HepG2 (cell line): ENCODE measurements around the gene MYO5A. TPM values are rescaled to one million over a fixed set of nuclear protein-coding genes. Genes with fewer than 3 reads are reported as not detected.

Experiments
- ATAC-seq: fragments of 200-7000 bp; cut with Tn5 transposase; 3 replicates; pipeline ENCODE4 v1.9.1; 2020; ENCODE audit warnings: mild to moderate bottlenecking, moderate library complexity
- BruUV-seq: library from RNA; stranded (reverse); fragments of 400-500 nt; replicated peaks from 2 replicates; lab custom pipeline; 2021; lab: Mats Ljungman, UMichigan
- CTCF ChIA-PET: fragments of 300-600 bp; formaldehyde crosslinking; extraction: SDS; loops from one replicate; lab custom pipeline; 2021; ENCODE audit warnings: low total read pairs, inconsistent platforms, low intra/inter-chr PET ratio; lab: Yijun Ruan, JAX
- POLR2A ChIA-PET: fragments of 350-600 bp; sonication (Branson Sonifier 250); formaldehyde crosslinking; loops from one replicate; lab custom pipeline; 2020; ENCODE audit warnings: antibody characterized with exemption, inconsistent platforms; lab: Yijun Ruan, JAX
- DNase-seq: peaks from one replicate; pipeline ENCODE4 v3.0.0-alpha.2; 2015; ENCODE audit warnings: low spot score
- FAIRE-seq: peaks from 3 replicates; lab custom pipeline; 2011; peaks lifted over from hg19 to GRCh38; lab: Jason Lieb, UNC
- H2AFZ ChIP-seq: one replicate; pipeline ENCODE4 v1.6.1; 2011; ENCODE audit warnings: low read length, inconsistent platforms
- H3K27ac ChIP-seq: fragments of 300-600 bp; 3 replicates; pipeline ENCODE4 v1.8.0; 2011; ENCODE audit warnings: mixed run types, mild to moderate bottlenecking, mixed read lengths, low read length, inconsistent platforms; ENCODE audit not compliant: insufficient read depth; ENCODE audit errors: extremely low read length
- H3K27me3 ChIP-seq, 2 experiments: fragments of 200-600 bp in 1 of 2; 2 replicates in 1 of 2; 3 replicates in 1 of 2; pipeline versions ENCODE4 v1.6.0 to v1.8.0; 2011; ENCODE audit warnings: low read length in 2 of 2, mild to moderate bottlenecking in 2 of 2, moderate library complexity in 2 of 2, inconsistent platforms in 1 of 2; ENCODE audit not compliant: insufficient read depth in 2 of 2, control insufficient read depth in 1 of 2
- H3K36me3 ChIP-seq, 2 experiments: fragments of 200-600 bp in 1 of 2; replicated peaks in 1 of 2; 2 replicates in 1 of 2; 3 replicates in 1 of 2; pipeline versions ENCODE4 v1.5.1 to v1.8.0; 2011; ENCODE audit warnings: low read length in 2 of 2, inconsistent platforms in 1 of 2; ENCODE audit not compliant: insufficient read depth in 2 of 2, control insufficient read depth in 1 of 2
- H3K4me1 ChIP-seq: 2 replicates; pipeline ENCODE4 v1.5.1; 2012; ENCODE audit warnings: low read length, inconsistent platforms; ENCODE audit not compliant: insufficient read depth
- H3K4me2 ChIP-seq: 2 replicates; pipeline ENCODE4 v1.6.0; 2011; ENCODE audit warnings: low read depth, low read length, inconsistent platforms
- H3K4me3 ChIP-seq, 3 experiments: fragments of 200-600 bp in 1 of 3; sonication (generic), shearing (Covaris generic) in 1 of 3; replicated peaks in 1 of 3; 2 replicates each; pipeline ENCODE4 v1.5.1; 2011 to 2016; ENCODE audit warnings: low read length in 3 of 3, inconsistent platforms in 2 of 3, low read depth in 2 of 3, mild to moderate bottlenecking in 2 of 3, control low read depth in 1 of 3, mixed read lengths in 1 of 3; ENCODE audit not compliant: insufficient read depth in 1 of 3
- H3K79me2 ChIP-seq: one replicate; pipeline ENCODE4 v1.6.1; 2011; ENCODE audit warnings: low read length, inconsistent platforms; ENCODE audit not compliant: insufficient read depth
- H3K9ac ChIP-seq: 2 replicates; pipeline ENCODE4 v1.6.0; 2011; ENCODE audit warnings: mild to moderate bottlenecking, low read depth, low read length, inconsistent platforms; ENCODE audit not compliant: insufficient read depth
- H3K9me3 ChIP-seq: 2 replicates; pipeline ENCODE4 v1.5.1; 2012; ENCODE audit warnings: mild to moderate bottlenecking, low read length
- H4K20me1 ChIP-seq: 2 replicates; pipeline ENCODE4 v1.6.0; 2011; ENCODE audit warnings: inconsistent platforms, mild to moderate bottlenecking, low read length, moderate library complexity; ENCODE audit not compliant: insufficient read depth
- CSRNP2 ChIP-seq: sonication (generic); formaldehyde crosslinking; conservative IDR thresholded peaks from 2 replicates; pipeline ENCODE4 v1.8.0; 2022; ENCODE audit warnings: low read depth, missing genetic modification reagents
- EHMT2 ChIP-seq: fragments of 200-600 bp; sonication (generic); IDR thresholded peaks from 2 replicates; pipeline ENCODE4 v1.7.0; 2017; ENCODE audit warnings: antibody characterized with exemption, low read depth, low read length, borderline replicate concordance
- FOXO1 ChIP-seq: sonication (generic); formaldehyde crosslinking; IDR thresholded peaks from 2 replicates; pipeline ENCODE4 v1.4.0; 2020; ENCODE audit warnings: missing genetic modification reagents
- MED1 ChIP-seq: sonication (generic); formaldehyde crosslinking; IDR thresholded peaks from 2 replicates; pipeline ENCODE4 v1.4.0; 2020; ENCODE audit warnings: missing genetic modification reagents
- MTF2 ChIP-seq: sonication (generic); formaldehyde crosslinking; IDR thresholded peaks from 2 replicates; pipeline ENCODE4 v1.5.0; 2020; ENCODE audit warnings: missing genetic modification reagents, borderline replicate concordance
- NFE2 ChIP-seq: sonication (generic); formaldehyde crosslinking; IDR thresholded peaks from 2 replicates; pipeline ENCODE4 v1.4.0; 2020; ENCODE audit warnings: missing genetic modification reagents
- NFRKB ChIP-seq: fragments of 450-650 bp; IDR thresholded peaks from 2 replicates; pipeline ENCODE4 v1.6.1; 2017
- RAD21 ChIP-seq: fragments of 450-650 bp; formaldehyde crosslinking; IDR thresholded peaks from 2 replicates; pipeline ENCODE4 v1.5.0; 2020; ENCODE audit warnings: mild to moderate bottlenecking
- ZBTB49 ChIP-seq: sonication (generic); formaldehyde crosslinking; IDR thresholded peaks from 2 replicates; pipeline ENCODE4 v1.4.0; 2020; ENCODE audit warnings: missing genetic modification reagents, borderline replicate concordance
- WGBS: methylation state at CpG from one replicate; pipeline ENCODE4 v1.1.6; 2017; ENCODE audit warnings: low lambda C conversion rate; 5-methylcytosine and 5-hydroxymethylcytosine counted together
- in situ Hi-C: cut with HindIII; loops from 2 replicates; pipeline ENCODE4 v1.10.0; 2017; ENCODE audit warnings: low pct_unique_long_range_greater_than_20kb; ENCODE audit not compliant: extremely low pct_ligation_motif_present
- intact Hi-C: fragments of 100-400 bp; cut with micrococcal nuclease; formaldehyde crosslinking; loops from one replicate; pipeline ENCODE4 v1.10.0; 2022; ENCODE audit not compliant: unreplicated experiment
- polyA plus RNA-seq, 8 experiments: library from polyadenylated mRNA; depleted of rRNA in 3 of 8; stranded (reverse) in 7 of 8; unstranded in 1 of 8; fragments of >200 nt; fragmentation: Illumina TruSeq in 4 of 8; extraction: Trizol in 4 of 8; gene quantifications; 2 replicates each; pipeline versions ENCODE4 v1.2.1 to v1.2.3, GENCODE V29; 2011 to 2016; ENCODE audit warnings: low read depth in 4 of 8, missing spikeins in 1 of 8, mixed read lengths in 1 of 8; ENCODE audit not compliant: insufficient read depth in 1 of 8
- total RNA-seq, 5 experiments: library from RNA; depleted of rRNA; stranded (reverse); fragments of >200 nt; fragmentation: Illumina TruSeq; extraction: Trizol; gene quantifications; 2 replicates each; pipeline ENCODE4 v1.2.3, GENCODE V29; 2016; ENCODE audit warnings: low read depth in 1 of 5

MYO5A gene
- total and polyA plus RNA-seq, 2 of the 13 experiments (the other 11 are each of a cell fraction or from before 2014, with no cell fraction given): 2.8 to 4.8 TPM

- TF ChIP-seq CSRNP2 (CRISPR knock-in tag) (no peak), NFE2 (CRISPR knock-in tag) (no peak), MED1 (CRISPR knock-in tag) (no peak), ZBTB49 (CRISPR knock-in tag) (no peak)
- TF ChIP-seq, all 625 proteins: peak for 0
These were observed 169.0 kb downstream of the MYO5A start (continued) for GRCh38 chr15:52359722-52360121.

- Histone ChIP-seq H3K79me2 (no peaks in the 10 kb centered on the region), H3K9me3 (no peaks in the 10 kb centered on the region), H3K4me1 (peaks cover 14% of the 10 kb centered on the region), H3K36me3 (no peaks in the 10 kb centered on the region), H3K9ac (no peak overlapping the region), H3K4me2 (no peak overlapping the region), H3K27ac (no peak overlapping the region), H3K4me3 (no peak overlapping the region), H3K27me3 (no peaks in the 10 kb centered on the region), H4K20me1 (no peaks in the 10 kb centered on the region), H2AFZ (no peak overlapping the region)
- in situ Hi-C loops: no loop called here
- 92% methylated on average over 5 of the region's 5 CpGs for WGBS
- DNase-seq (no peak), FAIRE-seq (no peak), ATAC-seq (no peak)
- intact Hi-C loops: no loop called here
- BruUV-seq: no TSS peak
- TF ChIP-seq RAD21 (CRISPR knock-in tag): no peak
- no peak for TF ChIP-seq FOXO1 (CRISPR knock-in tag)
- no peak for TF ChIP-seq MTF2 (CRISPR knock-in tag)
- no peak for TF ChIP-seq NFRKB
- TF ChIP-seq EHMT2: no peak
- ChIA-PET POLR2A (no interaction called here), CTCF (no interaction called here)
These were observed 170.7 kb downstream of the MYO5A start for GRCh38 chr15:52357949-52358348.
